Esophagus muscularis mucosa (tissue), 3 donors: ENCODE measurements around the gene SLC35F3.

ENCODE experiments used
- POLR2A ChIP-seq: fragments of 450-650 bp; IDR thresholded peaks from one replicate; pipeline ENCODE4 v1.6.1; 2017; ENCODE audit warnings: antibody characterized with exemption, moderate library complexity, mild to moderate bottlenecking, low read depth
- POLR2AphosphoS5 ChIP-seq, 2 donors: sonication (generic); formaldehyde crosslinking; IDR thresholded peaks; one replicate each; pipeline ENCODE4 v1.6.1; 2017; ENCODE audit warnings: antibody characterized with exemption in 2 of 2
- TF ChIP-seq, protein P1 (sequence below), 3 experiments: fragments of 200-600 bp in 2 of 3; fragments of 450-650 bp in 1 of 3; sonication (generic) in 2 of 3; IDR thresholded peaks; one replicate each; pipeline ENCODE4 v1.5.1; 2017 to 2019; ENCODE audit warnings: antibody characterized with exemption in 3 of 3, mild to moderate bottlenecking in 2 of 3, moderate library complexity in 1 of 3

- TF ChIP-seq, protein P1, sequence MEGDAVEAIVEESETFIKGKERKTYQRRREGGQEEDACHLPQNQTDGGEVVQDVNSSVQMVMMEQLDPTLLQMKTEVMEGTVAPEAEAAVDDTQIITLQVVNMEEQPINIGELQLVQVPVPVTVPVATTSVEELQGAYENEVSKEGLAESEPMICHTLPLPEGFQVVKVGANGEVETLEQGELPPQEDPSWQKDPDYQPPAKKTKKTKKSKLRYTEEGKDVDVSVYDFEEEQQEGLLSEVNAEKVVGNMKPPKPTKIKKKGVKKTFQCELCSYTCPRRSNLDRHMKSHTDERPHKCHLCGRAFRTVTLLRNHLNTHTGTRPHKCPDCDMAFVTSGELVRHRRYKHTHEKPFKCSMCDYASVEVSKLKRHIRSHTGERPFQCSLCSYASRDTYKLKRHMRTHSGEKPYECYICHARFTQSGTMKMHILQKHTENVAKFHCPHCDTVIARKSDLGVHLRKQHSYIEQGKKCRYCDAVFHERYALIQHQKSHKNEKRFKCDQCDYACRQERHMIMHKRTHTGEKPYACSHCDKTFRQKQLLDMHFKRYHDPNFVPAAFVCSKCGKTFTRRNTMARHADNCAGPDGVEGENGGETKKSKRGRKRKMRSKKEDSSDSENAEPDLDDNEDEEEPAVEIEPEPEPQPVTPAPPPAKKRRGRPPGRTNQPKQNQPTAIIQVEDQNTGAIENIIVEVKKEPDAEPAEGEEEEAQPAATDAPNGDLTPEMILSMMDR (IDR thresholded peaks at IDR 0.05) = no peak
- TF ChIP-seq POLR2A (no peak), POLR2AphosphoS5 (IDR thresholded peaks at IDR 0.05) (no peak)
Measured at GRCh38 chr1:234303231-234303630, 398.8 kb downstream of the SLC35F3 start.
